NCI-H1105 (cell line): ENCODE measurements around the gene LPIN1.
"Not testable (repeated sequence)": the region's sequence is repeated elsewhere in the genome, so short reads cannot be mapped to it uniquely, and the experiment has no call there.

Experiments used
- DNase-seq: peaks from one replicate; lab custom pipeline; 2025; lab: John Stamatoyannopoulos, UW

Gene LPIN1

DNA sequence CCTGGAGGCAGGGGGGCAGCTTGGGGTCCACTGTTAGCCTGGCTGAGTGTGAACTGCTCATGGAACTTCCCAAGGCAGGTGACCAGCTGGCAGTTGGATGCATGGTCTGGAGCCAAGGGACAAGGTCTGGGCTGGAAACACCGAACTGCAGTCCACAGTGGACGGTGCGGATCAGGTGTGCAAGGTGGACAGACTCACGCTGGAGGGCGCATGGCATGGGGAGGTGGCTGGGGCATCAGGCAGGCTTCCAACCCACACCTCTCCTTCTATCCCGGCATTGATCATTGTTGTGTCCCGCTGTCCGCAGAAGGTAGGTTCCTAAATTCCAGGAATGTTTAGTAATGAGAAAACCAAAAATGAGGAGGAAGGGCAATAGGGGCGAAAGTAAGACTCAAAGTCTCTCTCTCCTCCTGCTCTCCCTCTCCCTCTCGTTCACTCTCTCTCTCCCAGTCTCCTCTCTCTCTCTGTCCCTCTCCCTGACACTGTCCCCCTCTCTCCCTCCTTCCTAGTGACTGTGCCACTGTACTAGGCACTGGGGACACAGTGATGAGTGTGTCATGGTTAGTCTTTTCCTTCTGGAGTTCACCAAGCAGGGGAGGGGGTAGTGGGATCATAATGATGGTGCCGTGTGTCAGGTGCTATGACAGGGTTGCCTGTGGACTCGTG lies 30.3 kb upstream of the LPIN1 start:
- no peak for DNase-seq

DNA sequence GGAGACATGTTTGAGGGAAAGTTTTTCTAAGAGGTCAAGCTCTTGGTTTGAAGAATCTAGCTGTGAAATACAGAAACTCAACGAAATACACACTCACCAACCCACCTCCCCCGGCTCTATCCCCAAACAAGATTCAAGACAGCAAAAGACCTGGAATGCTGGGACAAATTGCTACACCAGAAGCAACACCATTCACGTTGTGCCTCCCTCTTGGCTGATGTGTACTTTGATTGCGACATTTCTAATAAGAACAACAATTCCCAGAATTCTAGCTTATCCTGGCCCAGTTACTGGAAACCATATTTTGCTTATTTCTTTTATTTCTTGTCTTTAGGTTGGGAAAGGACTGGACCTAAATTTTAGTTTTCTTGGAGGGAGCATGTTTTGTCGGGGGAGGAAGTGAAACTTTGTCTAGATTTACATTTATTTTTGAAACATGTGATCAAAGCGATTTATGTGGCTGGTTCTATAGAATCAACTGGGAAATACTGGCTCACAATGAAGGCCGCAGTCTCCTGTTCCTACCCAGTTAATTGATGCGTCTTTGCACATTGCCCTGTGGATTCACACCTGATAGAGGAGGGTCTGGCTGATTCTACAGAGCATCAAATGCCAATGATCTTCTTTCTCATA lies 29.6 kb upstream of the LPIN1 start:
- DNase-seq, result no peak

DNA sequence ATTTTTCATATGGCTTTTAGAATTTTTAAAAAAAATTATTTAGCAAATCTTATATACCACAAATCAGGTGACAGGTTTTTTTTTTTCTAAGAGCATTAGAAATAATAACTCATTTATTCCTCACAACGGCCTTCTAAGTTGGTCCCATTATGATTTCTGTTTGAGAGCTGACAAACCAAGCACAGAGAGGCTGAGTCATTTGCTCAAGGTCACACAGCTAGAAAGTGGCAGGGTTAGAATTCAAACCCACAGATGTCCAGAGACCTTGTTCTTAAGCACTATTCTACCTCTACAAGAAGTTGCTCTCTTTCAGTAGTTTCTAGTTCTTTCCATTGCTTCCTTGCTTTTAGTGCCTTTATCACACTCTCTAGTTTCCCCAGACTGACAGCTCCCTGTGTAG lies 28.8 kb upstream of the LPIN1 start:
- no peak for DNase-seq

DNA sequence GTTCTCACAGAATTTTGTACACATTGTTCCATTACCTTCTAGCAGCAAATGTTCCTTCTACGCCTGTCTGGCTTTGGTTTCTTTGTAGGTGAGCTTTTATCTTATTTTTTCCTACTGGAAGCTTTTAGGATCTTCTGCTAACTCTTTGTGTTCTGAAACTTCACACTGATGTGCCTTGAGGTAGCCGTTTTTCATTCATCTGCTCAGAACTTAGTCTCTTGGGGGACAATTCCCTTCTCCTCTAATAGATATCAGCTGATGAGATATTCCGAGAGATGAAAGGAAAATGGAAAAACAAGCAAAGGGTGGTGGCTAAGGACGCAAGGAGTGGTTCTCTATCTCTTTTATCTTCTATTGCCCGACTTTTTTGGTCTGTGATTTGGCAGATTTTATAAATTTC lies 27.8 kb upstream of the LPIN1 start:
- DNase-seq, result no peak

DNA sequence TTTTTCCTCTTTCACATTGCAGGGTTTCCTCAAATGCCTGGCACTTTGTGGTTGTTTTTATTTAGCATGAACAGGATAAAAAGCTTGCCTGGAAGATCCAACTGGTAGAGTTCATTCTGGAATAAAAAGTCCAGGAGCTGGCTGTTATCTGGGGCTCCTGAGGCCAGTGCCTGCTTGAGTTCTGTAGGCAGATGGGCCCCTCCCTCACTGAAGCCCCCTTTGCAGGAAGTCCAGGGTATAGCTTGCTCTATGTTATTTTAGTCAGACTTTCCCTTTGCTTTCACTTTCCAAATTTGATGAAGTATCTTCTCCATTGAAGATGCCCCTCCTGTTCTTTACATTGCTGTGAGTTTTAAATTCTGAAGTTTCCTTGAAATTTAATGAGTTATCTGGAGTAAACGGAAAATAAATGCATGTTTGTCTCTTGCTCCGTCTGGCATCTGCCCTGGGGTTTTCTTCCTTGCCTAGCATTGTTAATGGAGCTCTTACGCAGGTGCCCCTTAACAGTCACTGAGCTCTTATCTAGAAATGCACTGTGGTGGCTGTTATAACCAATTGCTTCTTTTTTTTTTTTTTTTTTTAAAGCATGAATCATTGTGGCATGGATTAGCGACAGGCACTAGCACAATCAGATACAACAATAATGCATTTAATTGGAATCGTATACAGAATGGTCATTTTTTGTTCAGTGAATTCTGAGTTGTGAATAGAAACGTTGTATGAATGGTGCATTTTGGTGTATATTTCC lies 27.0 kb upstream of the LPIN1 start:
- DNase-seq, result no peak

DNA sequence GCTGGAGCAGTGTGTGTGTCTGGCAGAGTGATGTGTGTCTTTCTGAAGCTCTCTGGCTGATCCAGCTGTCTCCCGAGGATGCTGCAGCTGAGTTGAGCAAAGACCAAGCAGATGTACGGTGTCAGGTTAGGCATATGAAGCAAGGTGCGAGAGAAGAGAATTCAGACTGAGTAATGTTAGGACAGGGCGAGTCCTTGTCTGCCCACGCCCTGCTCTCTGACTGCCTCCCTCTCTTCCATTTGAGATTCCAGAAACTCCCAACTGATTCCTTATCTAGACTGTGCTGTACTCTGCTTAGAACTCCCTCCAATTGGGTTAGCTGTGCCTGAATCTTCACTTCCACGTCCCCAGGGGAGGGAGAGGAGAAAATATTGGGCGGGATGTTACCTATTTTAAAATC lies 25.7 kb upstream of the LPIN1 start:
- DNase-seq, result no peak

DNA sequence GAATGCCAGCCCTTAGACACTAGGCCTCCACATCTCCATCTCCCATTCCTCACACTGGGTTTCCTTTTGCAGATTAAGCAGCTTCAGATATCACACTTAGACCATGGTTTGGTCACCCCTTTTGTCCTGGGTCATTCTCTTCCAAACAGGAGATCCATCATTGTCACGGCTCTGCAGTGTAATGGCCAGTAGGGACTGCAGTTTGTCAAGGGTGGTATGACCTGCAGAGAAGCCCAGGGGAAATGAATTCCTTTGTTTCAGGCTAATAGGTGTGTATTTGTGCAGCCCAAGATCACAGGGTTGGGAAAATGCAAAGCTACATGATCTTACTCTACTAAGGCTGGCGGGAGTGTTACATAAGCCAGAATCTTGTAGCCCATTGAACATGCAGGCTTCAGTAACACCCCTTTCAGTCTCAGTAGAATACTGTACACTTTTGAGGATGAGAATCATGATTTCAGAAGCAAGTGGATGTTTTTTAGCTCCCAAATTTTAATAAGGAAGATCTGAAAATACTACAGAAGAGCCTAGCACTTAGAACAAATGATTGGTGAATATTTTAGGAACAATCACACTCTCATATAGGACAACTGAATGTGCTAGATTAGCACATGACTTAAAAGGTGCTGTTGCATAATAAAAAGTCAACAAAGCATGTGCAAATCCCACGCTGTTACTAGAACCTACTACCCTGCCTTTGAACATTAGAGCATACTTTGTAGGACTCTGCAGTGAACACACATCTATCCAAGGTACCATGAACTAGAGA lies 24.0 kb upstream of the LPIN1 start:
- no peak for DNase-seq

DNA sequence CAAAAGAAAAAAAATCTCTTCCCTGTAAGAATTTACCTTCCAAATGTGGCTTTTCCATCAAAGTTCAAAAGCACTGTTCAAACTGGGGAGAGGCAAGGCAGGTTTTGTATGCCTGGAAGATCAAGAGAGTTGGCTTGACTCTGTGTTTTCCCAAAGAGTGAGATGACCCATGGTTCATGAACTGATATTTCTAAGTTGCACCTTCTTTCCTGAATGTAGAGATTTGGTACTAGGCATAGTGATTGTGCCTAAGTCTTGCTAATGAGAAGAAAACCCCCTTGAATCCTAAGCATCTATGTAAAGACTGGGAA lies 23.4 kb upstream of the LPIN1 start:
- DNase-seq, result no peak

DNA sequence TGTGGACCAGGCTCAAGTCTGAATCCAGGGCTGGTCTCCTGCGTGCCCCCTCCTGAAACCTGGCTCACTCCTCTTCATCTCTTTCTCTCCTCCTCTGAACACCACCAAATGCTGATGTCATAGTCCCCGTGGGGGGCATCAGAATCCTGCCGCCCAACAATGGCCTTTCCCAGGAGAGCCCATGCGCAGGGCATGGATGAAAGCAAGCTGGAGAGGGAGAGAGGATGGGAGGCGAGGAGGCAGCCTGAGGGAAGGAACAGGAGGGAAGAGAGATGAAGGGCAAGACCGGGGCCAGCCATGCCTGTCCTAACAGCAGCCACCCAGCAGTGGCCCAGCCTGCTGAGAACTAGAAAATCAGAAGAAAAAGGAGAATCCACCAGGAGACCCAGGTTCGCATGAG lies 22.3 kb upstream of the LPIN1 start:
- no peak for DNase-seq

DNA sequence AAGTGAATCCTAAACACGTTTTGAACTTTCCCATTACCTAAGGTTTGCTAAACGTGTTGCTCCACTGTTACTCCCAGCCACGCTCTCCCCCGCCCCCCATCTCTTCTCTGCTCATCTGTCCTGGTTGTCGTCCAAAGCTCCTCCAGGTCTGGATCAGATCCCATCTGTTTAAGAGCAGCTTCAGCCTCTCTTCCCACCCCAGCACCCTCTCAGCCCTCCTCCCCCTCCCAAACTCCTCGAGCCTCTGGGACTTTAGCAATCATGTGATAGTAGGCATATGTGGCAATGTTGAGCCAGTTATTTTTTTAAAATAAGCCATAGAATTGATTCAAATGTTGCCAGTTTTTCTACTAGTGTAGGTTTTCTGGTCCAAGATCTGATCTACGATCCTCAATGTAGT lies 20.0 kb upstream of the LPIN1 start:
- DNase-seq, result no peak

DNA sequence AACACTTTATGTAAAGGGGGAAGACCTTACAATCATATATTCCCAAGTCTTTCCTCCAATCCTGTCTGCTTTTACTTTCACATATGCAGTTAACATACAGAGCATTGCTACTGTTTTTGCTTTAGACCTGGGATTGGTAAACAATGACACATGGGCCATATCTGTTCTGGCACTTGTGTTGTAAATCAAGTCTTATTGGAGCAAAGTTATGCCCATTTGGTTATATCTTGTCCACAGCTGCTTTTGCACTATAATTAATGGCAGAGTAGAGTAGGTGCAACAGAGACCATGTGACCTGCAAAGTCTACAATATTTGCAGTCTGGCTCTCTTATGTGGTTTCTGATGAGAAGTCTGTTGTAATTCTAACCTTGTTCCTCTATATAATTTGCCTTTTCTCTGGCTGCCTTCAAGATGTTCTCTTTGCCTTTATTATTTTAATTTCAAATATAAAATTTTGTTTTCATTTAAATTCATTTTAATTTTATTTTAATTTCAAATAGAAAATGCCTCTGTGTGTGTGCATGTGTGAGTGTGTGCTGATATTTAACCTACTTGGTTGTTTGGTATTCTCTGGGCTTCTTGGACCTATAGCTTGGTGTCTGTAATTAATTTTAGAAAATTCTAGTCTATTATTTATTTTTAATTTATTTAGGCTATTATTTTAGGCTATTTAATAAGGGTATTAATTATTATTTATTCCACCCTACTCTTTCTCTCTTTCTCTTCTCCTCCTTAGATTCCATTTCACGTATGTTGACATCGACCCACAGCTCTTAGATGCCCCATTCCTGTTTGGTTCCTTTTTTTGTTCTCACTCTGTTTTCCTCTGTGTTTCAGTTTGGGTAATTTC lies 16.8 kb upstream of the LPIN1 start:
- no peak for DNase-seq

DNA sequence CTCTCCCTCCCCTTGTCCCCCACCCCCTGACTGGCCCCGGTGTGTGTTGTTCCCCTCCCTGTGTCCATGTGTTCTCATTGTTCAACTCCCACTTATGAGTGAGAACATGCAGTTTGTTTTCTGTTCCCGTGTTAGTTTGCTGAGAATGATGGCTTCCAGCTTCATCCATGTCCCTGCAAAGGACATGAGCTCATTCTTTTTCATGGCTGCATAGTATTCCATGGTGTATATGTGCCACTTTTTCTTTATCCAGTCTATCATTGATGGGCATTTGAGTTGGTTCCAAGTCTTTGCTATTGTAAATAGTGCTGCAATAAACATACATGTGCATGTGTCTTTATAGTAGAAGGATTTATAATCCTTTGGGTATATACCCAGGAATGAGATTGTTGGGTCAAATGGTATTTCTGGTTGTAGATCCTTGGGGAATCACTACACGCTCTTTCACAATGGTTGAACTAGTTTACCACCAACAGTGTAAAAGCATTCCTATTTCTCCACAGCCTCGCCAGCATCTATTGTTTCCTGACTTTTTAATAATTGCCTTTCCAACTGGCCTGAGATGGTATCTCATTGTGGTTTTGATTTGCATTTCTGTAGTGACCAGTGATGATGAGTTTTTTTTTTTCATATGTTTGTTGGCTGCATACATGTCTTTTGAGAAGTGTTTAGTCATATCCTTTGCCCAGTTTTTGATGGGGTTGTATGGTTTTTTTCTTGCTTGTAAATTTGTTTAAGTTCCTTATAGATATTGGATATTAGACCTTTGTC lies 15.0 kb upstream of the LPIN1 start:
- DNase-seq, result not testable (repeated sequence)

DNA sequence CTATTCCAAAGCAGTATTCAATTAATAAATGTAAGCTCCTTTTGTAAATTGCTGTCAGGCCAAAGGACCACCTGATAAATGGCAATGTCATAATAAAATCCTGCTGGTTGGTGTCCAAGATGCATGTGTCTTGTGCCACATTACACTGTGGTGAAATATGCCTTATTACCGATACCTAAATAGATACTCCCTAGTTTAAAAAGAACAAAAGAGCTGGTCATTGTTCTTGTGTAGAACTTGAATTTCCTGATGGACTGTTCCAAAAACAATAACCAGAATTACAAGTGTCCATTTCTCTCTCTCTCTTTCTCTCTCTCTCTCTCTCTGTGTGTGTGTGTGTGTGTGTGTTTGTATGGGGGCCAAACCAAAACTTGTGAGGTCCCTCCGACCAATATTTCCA lies 13.8 kb upstream of the LPIN1 start:
- DNase-seq, result no peak

DNA sequence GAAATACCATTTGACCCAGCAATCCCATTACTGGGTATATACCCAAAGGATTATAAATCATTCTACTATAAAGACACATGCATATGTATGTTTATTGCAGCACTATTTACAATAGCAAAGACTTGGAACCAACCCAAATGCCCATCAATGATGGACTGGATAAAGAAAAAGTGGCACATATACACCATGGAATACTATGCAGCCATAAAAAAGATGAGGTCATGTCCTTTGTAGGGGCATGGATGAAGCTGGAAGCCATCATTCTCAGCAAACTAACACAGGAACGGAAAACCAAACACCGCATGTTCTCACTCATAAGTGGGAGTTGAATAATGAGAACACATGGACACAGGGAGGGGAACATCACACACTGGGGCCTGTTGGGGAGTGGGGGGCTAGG lies 8.6 kb upstream of the LPIN1 start:
- not testable (repeated sequence) for DNase-seq

DNA sequence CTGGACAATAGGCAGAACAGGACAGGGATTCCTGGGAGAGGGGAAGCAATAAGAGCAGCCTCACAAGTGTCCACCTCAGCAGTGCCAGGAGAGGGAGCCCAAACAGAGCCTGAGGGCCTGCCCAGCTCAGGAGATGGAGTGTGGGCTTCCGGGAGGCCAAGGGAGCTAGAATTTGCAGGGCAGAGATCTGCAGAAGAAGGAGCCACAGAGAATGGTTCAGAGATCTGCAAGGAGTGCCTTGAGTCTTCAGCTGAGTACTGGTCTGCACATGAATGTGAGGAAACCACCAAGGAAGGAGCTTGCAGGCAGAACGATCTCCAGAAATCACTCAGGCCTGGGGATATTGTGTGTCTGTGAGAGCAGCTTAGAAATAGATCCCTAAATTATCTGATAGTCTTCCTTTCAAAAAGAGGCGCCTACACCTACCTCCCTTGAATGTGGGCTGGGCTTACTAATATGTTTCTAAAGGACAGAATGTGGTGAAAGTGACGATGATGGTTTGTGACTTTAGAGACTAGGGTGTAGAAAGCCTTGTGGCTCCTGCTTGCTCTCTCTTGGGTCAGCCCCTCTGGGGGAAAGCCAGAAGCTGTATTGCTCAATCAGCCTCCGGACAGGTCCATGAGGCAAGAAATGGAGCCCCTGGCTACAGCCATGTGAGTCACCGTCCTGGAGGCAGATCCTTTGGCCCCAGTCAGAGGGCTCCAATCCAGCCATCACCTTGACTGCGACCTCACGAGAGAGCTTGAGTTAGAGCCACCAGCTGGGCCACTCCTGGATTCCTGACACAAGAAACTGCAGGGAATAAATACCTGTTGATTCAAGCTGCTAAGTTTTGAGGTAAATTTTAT lies 7.6 kb upstream of the LPIN1 start:
- no peak for DNase-seq

DNA sequence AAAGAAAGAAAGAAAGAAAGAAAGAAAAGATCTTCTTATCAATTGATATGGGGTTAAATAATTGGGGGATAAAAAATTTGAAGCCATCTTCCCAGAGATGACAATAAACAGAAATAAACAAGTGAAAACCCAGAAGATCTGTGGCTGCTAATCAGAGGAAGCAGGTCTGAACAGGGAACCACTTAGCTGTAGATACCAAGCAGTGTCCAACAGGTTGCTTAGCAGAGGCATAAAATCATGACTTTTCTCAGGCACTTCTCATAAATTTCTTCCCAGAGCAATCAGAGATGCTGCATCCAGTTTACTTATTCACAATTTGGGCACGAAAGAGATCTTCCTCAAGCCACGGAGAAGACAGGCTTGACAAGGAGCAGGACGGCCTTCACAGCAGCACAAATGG lies 5.7 kb upstream of the LPIN1 start:
- no peak for DNase-seq

DNA sequence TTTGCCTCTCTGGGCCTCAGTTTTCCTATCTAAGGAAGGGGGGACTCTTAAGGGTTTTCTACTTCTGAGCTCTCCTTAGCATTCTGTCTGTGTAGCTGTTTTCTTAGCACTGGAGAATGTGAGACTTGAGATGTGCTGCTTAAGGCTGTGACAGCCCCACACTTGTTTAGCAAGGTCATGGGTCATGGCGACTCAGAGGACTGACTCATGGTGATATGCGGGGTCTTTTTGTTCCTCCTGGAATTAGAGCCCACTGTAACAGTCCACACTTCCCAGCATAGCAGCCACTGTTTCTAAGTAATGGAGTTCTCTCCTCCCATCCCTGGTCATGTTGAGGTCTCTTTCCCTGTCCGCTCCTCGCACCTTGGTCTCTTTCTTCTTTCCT lies 4.1 kb upstream of the LPIN1 start:
- DNase-seq, result no peak

DNA sequence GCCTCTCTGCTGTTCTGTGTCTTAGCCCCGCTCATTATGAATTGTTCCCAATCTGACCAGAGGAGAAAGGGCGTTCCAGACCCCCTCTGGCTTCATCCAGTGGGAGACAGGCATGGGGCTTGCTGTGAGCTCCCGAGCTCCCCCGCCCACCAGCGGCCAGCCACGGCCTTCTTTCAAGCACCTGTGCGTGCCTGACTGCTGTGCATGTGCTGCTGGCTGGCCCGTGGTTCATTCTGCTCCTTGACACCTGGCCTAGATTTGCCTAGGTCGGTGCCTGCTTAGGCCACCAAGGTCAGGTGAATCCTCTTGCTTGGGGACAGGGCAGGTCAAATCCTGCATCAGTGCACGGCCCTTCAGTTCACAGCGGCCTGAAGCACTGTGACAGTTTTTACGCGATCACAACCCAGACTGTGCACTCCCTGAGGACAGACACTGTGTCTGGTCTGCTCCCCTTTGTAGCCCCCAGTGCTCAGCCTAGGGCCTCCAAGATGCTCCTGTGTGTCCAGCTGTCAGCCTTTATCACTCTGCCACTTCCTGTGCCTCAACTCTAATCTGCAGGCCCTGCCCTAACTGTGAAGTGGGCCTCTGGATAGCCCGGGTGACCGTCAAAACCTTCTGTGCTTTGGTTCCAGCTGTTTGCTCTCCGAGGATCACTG lies 3.6 kb upstream of the LPIN1 start:
- no peak for DNase-seq

DNA sequence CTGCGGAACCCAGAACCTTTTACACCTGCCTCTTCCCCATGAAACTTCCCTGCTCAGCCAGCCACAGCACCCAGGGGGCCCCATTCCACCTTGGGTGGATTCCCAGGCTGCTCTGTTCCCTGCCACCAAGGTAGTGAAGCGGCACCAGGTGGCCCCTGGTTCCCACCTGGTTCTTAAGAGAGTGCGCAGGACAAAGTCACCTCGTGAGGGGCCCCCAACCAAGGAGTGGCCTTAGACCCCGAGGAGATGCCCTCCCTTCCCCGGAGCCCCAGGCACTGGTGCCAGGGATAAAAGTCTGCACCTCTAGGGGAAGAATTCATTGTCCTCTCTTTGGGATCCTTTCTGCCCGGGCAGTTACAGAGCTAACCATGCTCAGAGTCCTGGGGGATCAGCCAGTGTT lies 3.1 kb upstream of the LPIN1 start:
- DNase-seq, result no peak
